RWPE2 (cell line): Measurements from ENCODE around the gene THRA.

ENCODE experiments used
- ATAC-seq: fragments of 200-7000 bp; cut with Tn5 transposase; 3 replicates; pipeline ENCODE4 v1.9.1; 2021; ENCODE audit warnings: low read depth
- DNase-seq: peaks from one replicate; pipeline ENCODE4 v3.0.0-alpha.2; 2020; ENCODE audit warnings: low spot score
- H3K27ac ChIP-seq: fragments of 450-650 bp; 2 replicates; pipeline ENCODE4 v1.5.1; 2017; ENCODE audit warnings: mild to moderate bottlenecking; ENCODE audit not compliant: poor library complexity, severe bottlenecking
- H3K27me3 ChIP-seq: fragments of 250-450 bp; sonication (Bioruptor Pico); 2 replicates; pipeline ENCODE4 v1.5.1; 2021; ENCODE audit warnings: mild to moderate bottlenecking, moderate library complexity; ENCODE audit not compliant: insufficient read depth, poor library complexity, severe bottlenecking
- H3K36me3 ChIP-seq: fragments of 250-450 bp; sonication (Bioruptor Pico); 2 replicates; pipeline ENCODE4 v1.5.1; 2020; ENCODE audit warnings: low read depth, mild to moderate bottlenecking, moderate library complexity
- H3K4me1 ChIP-seq: fragments of 250-450 bp; sonication (Bioruptor Pico); 2 replicates; pipeline ENCODE4 v1.5.1; 2021; ENCODE audit warnings: mild to moderate bottlenecking, moderate library complexity; ENCODE audit not compliant: insufficient read depth, poor library complexity, severe bottlenecking
- H3K4me3 ChIP-seq: fragments of 250-450 bp; sonication (Bioruptor Pico); 2 replicates; pipeline ENCODE4 v1.5.1; 2021; ENCODE audit warnings: mild to moderate bottlenecking, moderate library complexity; ENCODE audit not compliant: severe bottlenecking
- H3K9me3 ChIP-seq: fragments of 250-450 bp; sonication (Bioruptor Pico); 2 replicates; pipeline ENCODE4 v1.5.1; 2021; ENCODE audit warnings: mild to moderate bottlenecking, moderate library complexity; ENCODE audit not compliant: severe bottlenecking
- CTCF ChIP-seq: fragments of 450-650 bp; IDR thresholded peaks from one replicate; pipeline ENCODE4 v1.5.1; 2017; ENCODE audit warnings: mild to moderate bottlenecking, moderate library complexity; ENCODE audit not compliant: poor library complexity, severe bottlenecking

The THRA gene

DNA sequence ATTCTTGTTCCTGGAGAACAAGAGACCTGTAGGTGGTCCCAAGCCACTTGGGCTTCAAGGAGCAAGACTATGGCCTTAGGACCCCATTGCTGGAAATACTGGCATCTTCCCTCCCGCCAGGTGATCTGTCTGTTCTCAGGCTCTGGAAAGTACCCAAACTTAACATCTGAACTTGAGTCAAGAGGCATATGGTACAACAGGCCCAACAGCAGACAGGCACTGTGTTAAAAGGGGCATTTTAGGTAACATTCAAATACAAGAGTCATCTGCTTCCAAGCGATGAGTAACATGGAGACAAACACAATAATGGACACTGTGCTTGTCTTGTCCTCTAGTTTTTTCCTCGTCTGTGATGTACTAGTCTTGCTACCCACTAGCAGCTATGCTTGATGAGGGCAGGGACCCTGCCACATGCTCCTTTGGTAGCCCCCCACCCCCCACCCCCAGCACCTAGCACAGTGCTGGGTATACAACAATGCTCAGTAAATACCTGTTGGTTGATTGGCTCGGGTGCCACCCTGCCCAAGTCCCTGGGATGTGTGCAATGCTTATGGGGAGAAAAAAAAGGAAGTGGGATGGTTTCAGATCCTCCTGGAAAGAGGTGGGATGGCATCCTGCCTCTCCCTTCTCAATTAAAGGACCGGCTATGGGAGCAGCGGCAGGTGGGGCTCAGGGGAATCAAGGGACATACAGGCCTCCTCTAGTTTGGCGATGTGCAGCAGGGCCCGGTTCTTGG lies 28.2 kb upstream of the THRA start:
- peaks cover 39% of the 10 kb centered on the region for H3K36me3 ChIP-seq
- H3K27ac ChIP-seq: no peak overlapping the region
- TF ChIP-seq CTCF: no peak
- ATAC-seq (no peak), DNase-seq (no peak)
- no peaks in the 10 kb centered on the region for H3K9me3 ChIP-seq
- no peaks in the 10 kb centered on the region for H3K4me1 ChIP-seq
- no peaks in the 10 kb centered on the region for H3K27me3 ChIP-seq
- H3K4me3 ChIP-seq: no peak overlapping the region

DNA sequence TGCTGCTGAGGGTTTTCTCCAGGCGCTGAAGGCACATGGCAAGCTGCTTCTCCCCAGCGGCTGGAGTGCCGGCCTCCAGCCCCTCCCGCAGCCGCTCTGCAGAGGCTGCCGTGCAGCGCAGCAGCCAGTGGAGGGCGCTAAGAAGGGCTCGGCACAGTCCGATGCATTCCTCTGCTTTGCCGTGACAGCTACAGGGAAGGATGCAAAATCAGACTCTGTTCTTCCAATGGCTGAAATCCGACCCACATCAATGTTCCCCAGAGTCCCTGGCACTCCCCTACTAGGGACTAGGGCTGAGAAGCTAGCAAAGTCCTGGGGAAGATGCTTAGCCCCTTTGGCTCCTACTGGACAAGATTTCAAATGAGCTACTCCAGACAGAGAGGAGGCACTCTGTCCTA lies 27.6 kb upstream of the THRA start:
- no peak for ATAC-seq
- Histone ChIP-seq H3K27ac (no peak overlapping the region), H3K36me3 (peaks cover 38% of the 10 kb centered on the region)

DNA sequence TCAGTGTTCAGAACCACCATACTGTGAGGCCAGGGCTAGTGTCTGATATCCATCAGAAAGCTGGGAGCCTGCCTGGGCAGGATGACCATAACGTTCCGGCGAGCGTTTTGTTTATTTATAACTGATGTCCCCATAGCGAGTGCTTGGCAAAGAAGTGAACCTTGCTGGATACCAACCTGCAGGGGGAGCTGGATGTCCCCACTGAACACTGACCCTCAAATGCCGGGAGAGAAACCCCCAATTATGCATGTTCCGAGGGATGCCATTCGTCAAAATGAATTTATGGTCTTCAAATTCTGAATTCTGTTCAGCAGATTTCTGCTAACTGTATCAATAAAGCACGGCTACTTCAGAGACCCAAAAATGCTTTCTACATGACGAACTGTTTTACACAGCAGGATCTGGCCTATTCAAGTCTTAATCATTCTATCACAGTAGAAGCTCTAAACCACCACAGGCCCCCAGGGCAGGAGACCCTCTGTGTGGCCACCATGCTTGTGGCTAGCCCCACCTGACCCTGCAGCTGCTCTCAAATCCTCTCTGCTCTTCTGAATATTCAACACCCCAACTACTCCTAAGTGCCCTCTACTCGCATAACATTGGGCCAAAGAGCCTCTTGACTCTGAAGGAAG lies 23.8 kb upstream of the THRA start:
- no peak overlapping the region for H3K27ac ChIP-seq
- TF ChIP-seq CTCF: peak; percentile 36
- no peaks in the 10 kb centered on the region for H3K4me1 ChIP-seq
- ATAC-seq: peak; percentile 31; the same call in 1 of the 3 replicates
- no peak overlapping the region for H3K4me3 ChIP-seq
- peaks cover 20% of the 10 kb centered on the region for H3K36me3 ChIP-seq
- H3K9me3 ChIP-seq: no peaks in the 10 kb centered on the region
- DNase-seq: no peak
- H3K27me3 ChIP-seq: no peaks in the 10 kb centered on the region

More for the DNA sequence above, 27.6 kb upstream of the THRA start:
- no peak overlapping the region for H3K4me3 ChIP-seq
- DNase-seq: no peak
- no peaks in the 10 kb centered on the region for H3K9me3 ChIP-seq
- H3K4me1 ChIP-seq: no peaks in the 10 kb centered on the region
- TF ChIP-seq CTCF: peak; percentile 20
- H3K27me3 ChIP-seq: no peaks in the 10 kb centered on the region

GRCh38 chr17:40041196-40041595 lies 21.6 kb upstream of the THRA start:
- Histone ChIP-seq H3K4me3 (no peak overlapping the region), H3K36me3 (peaks cover 9% of the 10 kb centered on the region), H3K9me3 (no peaks in the 10 kb centered on the region), H3K27ac (no peak overlapping the region), H3K27me3 (no peaks in the 10 kb centered on the region), H3K4me1 (no peaks in the 10 kb centered on the region)
- ATAC-seq (no peak), DNase-seq (no peak)
- TF ChIP-seq CTCF: no peak
